Right renal cortex interstitium (tissue), 3 donors: Measurements from ENCODE around the gene GADL1. TPM values are rescaled to one million over a fixed set of nuclear protein-coding genes. Genes with fewer than 3 reads are reported as not detected.

ENCODE experiments used
- DNase-seq, 3 donors: peaks; one replicate each; pipeline ENCODE4 v3.0.0-alpha.2; 2013; ENCODE audit warnings: low read depth in 3 of 3, low spot score in 2 of 3
- polyA plus RNA-seq, 3 donors: library from polyadenylated mRNA; unstranded; fragments of 120-200 nt; gene quantifications; one replicate each; pipeline ENCODE4 v1.2.1, GENCODE V29; 2013; ENCODE audit not compliant: insufficient read length in 3 of 3

Gene GADL1
- polyA plus RNA-seq, 3 donors: 2.4 to 2.6 (median 2.6) TPM

GRCh38 chr3:30698549-30698948 is 195.9 kb downstream of the GADL1 start:
- no peak for DNase-seq

GRCh38 chr3:30696896-30697295 is 197.6 kb downstream of the GADL1 start:
- DNase-seq: no peak

- no peak for DNase-seq
Observed at GRCh38 chr3:30696403-30696819, 198.1 kb downstream of the GADL1 start.

- DNase-seq: no peak
Observed at GRCh38 chr3:30695302-30696061, 199.0 kb downstream of the GADL1 start.

- DNase-seq: no peak
Observed at GRCh38 chr3:30694668-30695067, 199.8 kb downstream of the GADL1 start.

GRCh38 chr3:30694148-30694547 is 200.3 kb downstream of the GADL1 start:
- DNase-seq: no peak

GRCh38 chr3:30693470-30694120 is 200.9 kb downstream of the GADL1 start:
- DNase-seq: no peak

GRCh38 chr3:30692498-30693130 is 201.8 kb downstream of the GADL1 start:
- DNase-seq: no peak

GRCh38 chr3:30691944-30692343 is 202.5 kb downstream of the GADL1 start:
- DNase-seq: no peak

- no peak for DNase-seq
Observed at GRCh38 chr3:30691249-30691880, 203.1 kb downstream of the GADL1 start.

GRCh38 chr3:30690199-30690598 is 204.3 kb downstream of the GADL1 start:
- no peak for DNase-seq

- DNase-seq: no peak
Observed at GRCh38 chr3:30688776-30689641, 205.5 kb downstream of the GADL1 start.

GRCh38 chr3:30687930-30688570 is 206.4 kb downstream of the GADL1 start:
- no peak for DNase-seq

- no peak for DNase-seq
Observed at GRCh38 chr3:30686799-30687198, 207.7 kb downstream of the GADL1 start.

- no peak for DNase-seq
Observed at GRCh38 chr3:30686176-30686575, 208.3 kb downstream of the GADL1 start.

- DNase-seq: no peak
Observed at GRCh38 chr3:30685267-30685667, 209.2 kb downstream of the GADL1 start.

- DNase-seq: no peak
Observed at GRCh38 chr3:30684356-30684755, 210.1 kb downstream of the GADL1 start.

- DNase-seq: no peak
Observed at GRCh38 chr3:30683769-30684168, 210.7 kb downstream of the GADL1 start.

GRCh38 chr3:30682434-30683155 is 211.9 kb downstream of the GADL1 start:
- no peak for DNase-seq
